DMS153 treated with DMSO at 0.1 percent for 48 hours (cell line): ENCODE data around the gene SPPL2A.
"Not testable (repeated sequence)": the region's sequence is repeated elsewhere in the genome, so short reads cannot be mapped to it uniquely, and the experiment has no call there.

Experiments
- DNase-seq: peaks from one replicate; lab custom pipeline; 2025; ENCODE audit not compliant: unreplicated experiment; lab: John Stamatoyannopoulos, UW

The SPPL2A gene

GRCh38 chr15:50773389-50773788 is 7.9 kb upstream of the SPPL2A start:
- DNase-seq, result no peak

- no peak for DNase-seq
These were observed 1.9 kb upstream of the SPPL2A start for GRCh38 chr15:50767332-50767861.

GRCh38 chr15:50764461-50765194 is 878 bp downstream of the SPPL2A start:
- no peak for DNase-seq

GRCh38 chr15:50758712-50759205 is 6.7 kb downstream of the SPPL2A start:
- no peak for DNase-seq

GRCh38 chr15:50753463-50753862 is 12.0 kb downstream of the SPPL2A start:
- no peak for DNase-seq

- DNase-seq, result no peak
These were observed 14.1 kb downstream of the SPPL2A start for GRCh38 chr15:50751394-50751793.

- DNase-seq, result no peak
These were observed 15.2 kb downstream of the SPPL2A start for GRCh38 chr15:50750227-50750705.

GRCh38 chr15:50747523-50747922 is 18.0 kb downstream of the SPPL2A start:
- no peak for DNase-seq

- no peak for DNase-seq
These were observed 20.9 kb downstream of the SPPL2A start for GRCh38 chr15:50744601-50745000.

- DNase-seq, result no peak
These were observed 24.6 kb downstream of the SPPL2A start for GRCh38 chr15:50740955-50741354.

GRCh38 chr15:50736823-50737222 is 28.7 kb downstream of the SPPL2A start:
- DNase-seq, result no peak

GRCh38 chr15:50735156-50735555 is 30.4 kb downstream of the SPPL2A start:
- DNase-seq, result no peak

GRCh38 chr15:50726315-50726714 is 39.2 kb downstream of the SPPL2A start:
- DNase-seq, result no peak

- no peak for DNase-seq
These were observed 46.8 kb downstream of the SPPL2A start for GRCh38 chr15:50718700-50719125.

- no peak for DNase-seq
These were observed 53.5 kb downstream of the SPPL2A start for GRCh38 chr15:50712018-50712417.

GRCh38 chr15:50710585-50710984 is 54.9 kb downstream of the SPPL2A start:
- DNase-seq, result no peak

- no peak for DNase-seq
These were observed 57.6 kb downstream of the SPPL2A start for GRCh38 chr15:50707878-50708427.

- no peak for DNase-seq
These were observed 62.7 kb downstream of the SPPL2A start for GRCh38 chr15:50702762-50703334.

- DNase-seq, result no peak
These were observed 67.4 kb downstream of the SPPL2A start for GRCh38 chr15:50698101-50698500.

GRCh38 chr15:50697109-50697797 is 68.3 kb downstream of the SPPL2A start:
- no peak for DNase-seq

- not testable (repeated sequence) for DNase-seq
These were observed 70.8 kb downstream of the SPPL2A start for GRCh38 chr15:50694634-50695165.
